AML-193 (cell line): ENCODE measurements around the gene TSPO2.

Experiments
- DNase-seq, 2 experiments: peaks; one replicate each; lab custom pipeline; 2025; lab: John Stamatoyannopoulos, UW

TSPO2 gene

GRCh38 chr6:41051873-41052272, 9.6 kb downstream of the TSPO2 start:
- peak; percentile 67 to 71 for DNase-seq

- no peak for DNase-seq
Measured at GRCh38 chr6:41053041-41053440, 10.8 kb downstream of the TSPO2 start, which contains the start of gene APOBEC2. Gene APOBEC2 (plus strand): TSS chr6:41053202. CDS start chr6:41053348, 146 bp downstream.

- no peak for DNase-seq
Measured at GRCh38 chr6:41054511-41054910, 12.2 kb downstream of the TSPO2 start.

GRCh38 chr6:41055149-41055548, 12.9 kb downstream of the TSPO2 start:
- DNase-seq = no peak

GRCh38 chr6:41056768-41057490, 14.7 kb downstream of the TSPO2 start:
- DNase-seq = no peak

GRCh38 chr6:41058783-41059181, 16.5 kb downstream of the TSPO2 start:
- DNase-seq = no peak

- no peak for DNase-seq
Measured at GRCh38 chr6:41059556-41059955, 17.3 kb downstream of the TSPO2 start.

- no peak for DNase-seq
Measured at GRCh38 chr6:41061196-41061726, 19.0 kb downstream of the TSPO2 start.

- DNase-seq = no peak
Measured at GRCh38 chr6:41062056-41062455, 19.8 kb downstream of the TSPO2 start.

- no peak for DNase-seq
Measured at GRCh38 chr6:41063884-41064285, 21.6 kb downstream of the TSPO2 start.

- no peak for DNase-seq
Measured at GRCh38 chr6:41064841-41065240, 22.6 kb downstream of the TSPO2 start.

GRCh38 chr6:41065550-41066026, 23.3 kb downstream of the TSPO2 start:
- no peak for DNase-seq

- DNase-seq = peak; percentile 72
Measured at GRCh38 chr6:41066867-41067304, 24.6 kb downstream of the TSPO2 start.

- no peak for DNase-seq
Measured at GRCh38 chr6:41071501-41071922, 29.2 kb downstream of the TSPO2 start.

GRCh38 chr6:41071923-41072835, 29.9 kb downstream of the TSPO2 start, which contains the start of gene OARD1:
Gene OARD1 (minus strand): TSS chr6:41072356. CDS start chr6:41071634, 722 bp downstream.
- peak; percentile 100 for DNase-seq

GRCh38 chr6:41072836-41073202, 30.6 kb downstream of the TSPO2 start, which contains the start of gene NFYA:
Gene NFYA (plus strand): TSS chr6:41072974. CDS start chr6:41079090, 6,116 bp downstream.
- no peak for DNase-seq

GRCh38 chr6:41073203-41073967, 31.1 kb downstream of the TSPO2 start:
- peak; percentile 77 to 85 for DNase-seq

GRCh38 chr6:41073968-41074691, 31.9 kb downstream of the TSPO2 start:
- no peak for DNase-seq

- DNase-seq = no peak
Measured at GRCh38 chr6:41074692-41075436, 32.6 kb downstream of the TSPO2 start.
